ENCODE data around the gene PHLDA3.

Gene PHLDA3

GRCh38 chr1:201465698-201466290 lies 3.2 kb downstream of the PHLDA3 start:
- no peak for FAIRE-seq
- DNase-seq (ENCODE audit: low spot score): no peak

GRCh38 chr1:201463071-201463552 lies 5.9 kb downstream of the PHLDA3 start:
- no peak for DNase-seq (ENCODE audit: low spot score)
- peak; percentile 70 for FAIRE-seq

- DNase-seq (ENCODE audit: low spot score): peak; percentile 94
- peak; percentile 99 for FAIRE-seq
These were observed 7.1 kb downstream of the PHLDA3 start for GRCh38 chr1:201461645-201462441.

GRCh38 chr1:201460814-201461644 lies 8.0 kb downstream of the PHLDA3 start:
- DNase-seq (ENCODE audit: low spot score) (peak; percentile 80), FAIRE-seq (peak; percentile 50)

- DNase-seq (ENCODE audit: low spot score) (no peak), FAIRE-seq (no peak)
These were observed 9.2 kb downstream of the PHLDA3 start for GRCh38 chr1:201459775-201460174.

GRCh38 chr1:201459052-201459451 lies 9.9 kb downstream of the PHLDA3 start:
- FAIRE-seq: no peak

GRCh38 chr1:201457508-201457960 lies 11.5 kb downstream of the PHLDA3 start:
- no peak for FAIRE-seq
- DNase-seq (ENCODE audit: low spot score): no peak

More at GRCh38 chr1:201459052-201459451, 9.9 kb downstream of the PHLDA3 start:
- no peak for DNase-seq (ENCODE audit: low spot score)

GRCh38 chr1:201456499-201457309 lies 12.3 kb downstream of the PHLDA3 start:
- DNase-seq (ENCODE audit: low spot score) (no peak), FAIRE-seq (no peak)

- FAIRE-seq (no peak), DNase-seq (ENCODE audit: low spot score) (no peak)
These were observed 13.9 kb downstream of the PHLDA3 start for GRCh38 chr1:201455098-201455497.

- FAIRE-seq (no peak), DNase-seq (ENCODE audit: low spot score) (no peak)
These were observed 14.4 kb downstream of the PHLDA3 start for GRCh38 chr1:201454608-201455007.

GRCh38 chr1:201452866-201453265 lies 16.1 kb downstream of the PHLDA3 start:
- DNase-seq (ENCODE audit: low spot score): no peak
- FAIRE-seq: no peak

GRCh38 chr1:201450721-201451291 lies 18.2 kb downstream of the PHLDA3 start:
- peak; percentile 83 for DNase-seq (ENCODE audit: low spot score)
- no peak for FAIRE-seq

- FAIRE-seq (no peak), DNase-seq (ENCODE audit: low spot score) (no peak)
These were observed 20.0 kb downstream of the PHLDA3 start for GRCh38 chr1:201448990-201449389.

- peak; percentile 86 for DNase-seq (ENCODE audit: low spot score)
- FAIRE-seq: no peak
These were observed 20.8 kb downstream of the PHLDA3 start for GRCh38 chr1:201447903-201448871.

GRCh38 chr1:201445310-201445709 lies 23.7 kb downstream of the PHLDA3 start:
- DNase-seq (ENCODE audit: low spot score) (no peak), FAIRE-seq (no peak)

GRCh38 chr1:201444792-201445191 lies 24.2 kb downstream of the PHLDA3 start:
- no peak for FAIRE-seq

GRCh38 chr1:201443747-201444146 lies 25.2 kb downstream of the PHLDA3 start:
- DNase-seq (ENCODE audit: low spot score) (no peak), FAIRE-seq (no peak)

More at GRCh38 chr1:201444792-201445191, 24.2 kb downstream of the PHLDA3 start:
- DNase-seq (ENCODE audit: low spot score): no peak

- DNase-seq (ENCODE audit: low spot score): no peak
- no peak for FAIRE-seq
These were observed 32.0 kb downstream of the PHLDA3 start for GRCh38 chr1:201436969-201437368.

GRCh38 chr1:201436393-201436792 lies 32.6 kb downstream of the PHLDA3 start:
- DNase-seq (ENCODE audit: low spot score) (peak; percentile 42), FAIRE-seq (no peak)
